HG02798 (cell line): ENCODE results near the gene ZNF865.

ENCODE experiments used
- ATAC-seq: cut with Tn5 transposase; IDR thresholded peaks from one replicate; pipeline ENCODE4 v1.9.1; 2021; ENCODE audit warnings: mild to moderate bottlenecking; ENCODE audit not compliant: unreplicated experiment, poor library complexity

The ZNF865 gene

GRCh38 chr19:55643003-55643886 is 37.8 kb downstream of the ZNF865 start, which contains the start of gene ZNF581:
TSS of gene ZNF581 (plus strand) at chr19:55643649. CDS start at chr19:55644572, 923 bp downstream.
- ATAC-seq = peak; percentile 29

GRCh38 chr19:55643887-55644176 is 38.4 kb downstream of the ZNF865 start:
- ATAC-seq = no peak

DNA sequence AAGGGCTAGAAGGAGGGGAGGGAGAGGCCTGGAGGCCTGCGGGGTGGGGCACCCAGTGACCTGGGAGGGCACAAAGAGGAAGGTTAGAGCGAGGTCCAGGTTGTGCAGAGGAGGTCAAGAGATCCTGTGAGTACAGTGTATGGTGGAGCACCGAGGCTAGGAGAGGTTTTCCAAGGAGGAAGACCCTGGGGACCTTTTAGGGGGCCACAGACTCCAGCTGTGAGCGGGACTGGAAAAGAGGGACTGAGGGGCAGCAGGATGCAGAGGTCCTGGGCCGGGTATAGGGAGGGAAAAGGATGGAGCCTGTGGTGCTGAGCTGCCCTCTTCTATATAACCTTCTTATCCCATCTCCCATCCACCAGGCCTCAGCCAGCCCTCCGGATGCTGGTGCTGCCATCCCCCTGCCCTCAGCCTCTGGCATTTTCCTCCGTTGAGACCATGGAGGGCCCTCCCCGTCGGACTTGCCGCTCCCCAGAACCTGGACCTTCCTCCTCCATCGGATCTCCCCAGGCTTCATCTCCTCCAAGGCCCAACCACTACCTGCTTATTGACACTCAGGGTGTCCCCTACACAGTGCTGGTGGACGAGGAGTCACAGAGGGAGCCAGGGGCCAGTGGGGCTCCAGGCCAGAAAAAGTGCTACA is 38.9 kb downstream of the ZNF865 start:
- ATAC-seq = no peak

DNA sequence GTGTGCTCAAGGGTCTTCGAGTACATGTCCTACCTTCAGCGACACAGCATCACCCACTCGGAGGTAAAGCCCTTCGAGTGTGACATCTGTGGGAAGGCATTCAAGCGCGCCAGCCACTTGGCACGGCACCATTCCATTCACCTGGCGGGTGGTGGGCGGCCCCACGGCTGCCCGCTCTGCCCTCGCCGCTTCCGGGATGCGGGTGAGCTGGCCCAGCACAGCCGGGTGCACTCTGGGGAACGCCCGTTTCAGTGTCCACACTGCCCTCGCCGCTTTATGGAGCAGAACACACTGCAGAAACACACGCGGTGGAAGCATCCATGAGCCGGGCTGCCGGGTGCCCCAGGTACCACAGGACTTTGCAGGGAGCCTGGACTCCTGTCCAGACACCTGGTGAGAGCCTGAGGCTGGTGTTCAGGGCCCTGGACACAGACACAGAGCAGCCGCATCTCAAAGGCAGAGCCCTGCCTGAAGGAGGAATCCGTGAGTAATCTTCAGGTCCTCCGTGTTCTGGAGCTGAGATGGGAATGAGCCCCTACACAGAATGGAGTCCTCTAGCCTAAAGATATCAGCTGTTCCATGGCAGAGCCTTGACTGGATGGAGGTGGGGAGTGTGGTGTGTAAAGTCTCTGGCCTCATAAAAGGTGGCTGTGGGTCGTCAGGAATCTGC is 39.5 kb downstream of the ZNF865 start:
- no peak for ATAC-seq

DNA sequence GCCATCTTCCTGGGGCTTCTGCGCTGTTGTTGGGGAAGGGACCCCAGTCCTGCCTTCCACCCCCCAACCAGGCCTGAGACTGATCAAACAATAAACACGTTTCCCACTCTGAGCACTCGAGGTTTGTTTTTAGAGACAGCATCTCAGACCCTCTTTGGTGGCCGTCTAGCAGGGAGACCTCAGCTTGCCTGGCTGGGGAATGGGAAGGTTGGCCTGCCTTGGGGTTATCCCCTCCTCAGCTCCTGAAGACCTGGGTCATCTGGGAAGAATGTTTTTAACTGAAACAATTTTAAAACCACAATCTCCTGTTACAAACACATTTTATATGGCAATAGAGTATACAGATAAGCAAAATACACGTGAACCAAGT is 40.0 kb downstream of the ZNF865 start:
- ATAC-seq = no peak

GRCh38 chr19:55646889-55647731 is 41.7 kb downstream of the ZNF865 start:
- no peak for ATAC-seq

DNA sequence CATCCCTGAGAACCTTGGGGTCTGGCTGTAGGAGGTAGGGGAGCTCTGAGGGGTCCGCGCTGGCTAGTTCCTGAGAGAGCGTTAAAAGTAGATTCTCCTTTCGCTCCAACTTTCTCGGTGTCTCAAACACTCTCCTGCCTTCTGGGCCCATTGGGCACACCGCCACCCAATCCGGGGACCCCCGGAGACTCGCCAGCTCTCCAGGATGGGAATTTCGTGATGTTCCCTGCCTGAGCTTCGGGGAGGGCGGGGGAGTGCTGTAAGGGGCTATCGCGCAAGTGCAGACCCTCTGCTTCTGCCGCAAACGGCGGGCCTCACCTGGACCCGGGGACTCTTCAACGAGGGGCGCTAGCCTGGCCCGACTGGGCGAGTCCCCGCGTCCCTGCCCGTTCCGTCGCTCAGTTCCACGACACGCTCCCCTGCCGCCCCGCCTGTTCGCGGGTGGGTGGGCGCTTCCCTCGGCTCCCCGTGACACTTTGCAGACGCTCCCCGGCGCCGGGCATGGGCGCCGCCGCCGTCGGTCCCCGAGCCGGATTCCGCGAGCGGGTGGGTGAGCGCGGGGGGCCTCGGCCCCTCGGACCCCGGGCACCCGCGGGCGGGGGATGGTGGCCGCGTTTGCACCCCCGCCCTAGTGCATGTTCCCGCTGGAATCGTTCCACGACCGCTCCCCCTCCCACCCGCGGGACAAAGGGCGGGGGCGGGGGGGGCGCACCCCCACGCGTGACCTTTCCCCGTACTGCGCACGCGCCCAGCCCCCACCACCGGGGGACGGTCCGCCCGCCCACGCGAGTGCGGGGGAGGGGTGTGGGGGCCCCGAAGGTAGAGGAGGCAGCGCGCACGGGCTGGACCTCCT is 42.5 kb downstream of the ZNF865 start, which contains the start of gene CCDC106:
Gene CCDC106, plus strand, starts transcription at position 481 of the 853 bp plus-strand sequence. CDS start 835 bp downstream, outside the sequence.
- peak; percentile 40 for ATAC-seq

DNA sequence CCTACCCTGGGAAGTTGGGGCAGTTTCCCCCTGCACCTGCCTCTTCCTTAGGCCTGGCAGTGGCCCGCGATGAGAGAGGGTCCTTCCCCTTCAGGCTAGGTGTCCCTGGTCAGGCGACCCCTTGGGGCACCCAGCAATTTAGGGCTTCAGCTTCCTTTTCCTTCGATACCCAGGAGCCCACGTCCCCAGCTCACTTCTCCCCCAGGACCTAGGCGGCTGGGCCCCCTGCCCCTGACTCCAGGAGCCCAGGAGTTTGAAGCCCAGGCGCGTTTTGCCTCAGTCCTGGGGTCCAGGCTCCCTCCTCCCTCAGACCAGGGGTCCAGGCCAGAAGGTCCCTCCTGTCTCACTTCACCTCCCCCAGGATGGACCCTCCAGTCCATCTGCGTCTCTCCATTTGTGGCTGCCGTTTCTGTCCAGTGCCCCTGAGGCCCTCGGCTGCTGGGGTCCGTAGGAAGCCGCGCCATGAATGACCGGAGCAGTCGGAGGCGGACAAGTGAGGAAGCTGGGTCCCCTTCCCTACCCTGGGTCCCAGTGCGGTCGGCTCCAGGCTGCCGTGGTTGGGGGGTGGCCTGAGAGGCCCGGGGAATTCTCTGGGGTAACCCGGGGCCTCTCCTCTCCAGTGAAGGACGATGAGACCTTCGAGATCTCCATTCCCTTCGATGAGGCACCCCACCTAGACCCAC is 43.3 kb downstream of the ZNF865 start:
- no peak for ATAC-seq

DNA sequence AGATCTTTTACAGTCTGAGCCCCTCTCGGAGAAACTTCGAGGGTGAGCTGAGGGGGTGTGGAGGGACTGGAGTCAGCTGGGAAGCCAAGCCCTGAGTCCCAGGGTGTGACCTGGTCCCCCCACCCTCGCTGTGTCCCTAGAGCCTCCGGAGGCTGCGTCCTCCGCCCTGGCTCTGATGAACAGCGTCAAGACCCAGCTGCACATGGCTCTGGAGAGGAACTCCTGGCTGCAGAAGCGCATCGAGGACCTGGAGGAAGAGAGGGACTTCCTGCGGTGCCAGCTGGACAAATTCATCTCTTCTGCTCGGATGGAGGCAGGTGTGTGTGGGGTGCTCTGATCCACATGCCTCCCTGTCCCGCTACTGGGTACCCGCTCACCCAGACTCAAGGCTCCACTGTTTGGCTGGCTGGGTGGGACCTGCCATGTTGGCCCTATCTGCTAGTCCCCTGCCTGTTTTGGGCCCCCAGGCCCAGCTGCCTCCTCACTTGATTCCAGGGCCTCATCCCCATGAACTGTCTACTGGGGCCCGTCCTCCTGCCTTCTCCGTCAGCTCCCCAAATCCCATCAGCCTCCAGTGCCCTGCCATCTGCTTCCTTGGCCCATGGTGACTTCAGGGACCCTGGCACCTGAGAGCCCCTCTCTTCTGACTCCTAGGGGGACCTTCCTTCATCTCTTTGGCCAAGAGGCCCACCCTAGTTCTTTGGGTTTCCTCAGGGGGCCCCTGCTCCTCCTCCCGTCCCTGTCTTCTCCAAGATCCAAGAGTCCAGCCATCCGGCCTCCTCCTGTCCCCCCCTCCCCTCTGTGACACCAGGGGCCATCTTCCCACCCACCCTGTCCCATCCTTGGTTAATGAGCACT is 44.0 kb downstream of the ZNF865 start:
- ATAC-seq = no peak

- no peak for ATAC-seq
These were observed 44.7 kb downstream of the ZNF865 start for GRCh38 chr19:55650126-55650557.

DNA sequence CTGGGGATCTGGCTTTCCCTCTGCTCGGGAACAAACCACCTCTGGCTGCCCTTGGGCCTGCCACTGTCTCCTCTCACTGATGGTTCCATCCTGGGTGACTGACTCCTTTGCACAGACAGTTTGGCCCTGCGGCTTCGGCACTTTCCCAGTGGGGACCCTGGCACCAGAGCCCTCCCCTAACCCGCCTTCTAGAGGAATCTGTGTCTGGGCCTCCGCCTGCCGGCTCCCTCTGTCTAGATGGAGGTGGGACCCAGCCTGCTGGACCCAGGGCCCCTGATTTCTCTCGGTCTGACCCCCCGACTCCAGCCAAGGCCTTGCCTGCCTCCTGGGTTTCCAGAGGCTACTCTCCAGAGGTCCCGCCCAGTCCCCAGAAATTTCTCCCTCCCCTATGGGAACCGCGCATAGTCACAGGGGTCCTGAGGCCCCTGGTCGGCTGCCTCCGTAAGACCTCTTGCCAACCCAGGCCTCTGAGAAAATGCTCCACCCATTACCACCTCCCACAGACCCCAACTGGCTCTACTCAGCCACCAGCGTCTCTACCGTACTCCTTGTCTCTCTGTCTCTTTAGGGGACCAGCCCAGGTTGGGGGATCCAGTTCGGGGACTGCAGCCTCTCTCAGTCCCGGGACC is 45.3 kb downstream of the ZNF865 start:
- ATAC-seq = no peak

GRCh38 chr19:55651236-55651635 is 45.8 kb downstream of the ZNF865 start:
- ATAC-seq = no peak

DNA sequence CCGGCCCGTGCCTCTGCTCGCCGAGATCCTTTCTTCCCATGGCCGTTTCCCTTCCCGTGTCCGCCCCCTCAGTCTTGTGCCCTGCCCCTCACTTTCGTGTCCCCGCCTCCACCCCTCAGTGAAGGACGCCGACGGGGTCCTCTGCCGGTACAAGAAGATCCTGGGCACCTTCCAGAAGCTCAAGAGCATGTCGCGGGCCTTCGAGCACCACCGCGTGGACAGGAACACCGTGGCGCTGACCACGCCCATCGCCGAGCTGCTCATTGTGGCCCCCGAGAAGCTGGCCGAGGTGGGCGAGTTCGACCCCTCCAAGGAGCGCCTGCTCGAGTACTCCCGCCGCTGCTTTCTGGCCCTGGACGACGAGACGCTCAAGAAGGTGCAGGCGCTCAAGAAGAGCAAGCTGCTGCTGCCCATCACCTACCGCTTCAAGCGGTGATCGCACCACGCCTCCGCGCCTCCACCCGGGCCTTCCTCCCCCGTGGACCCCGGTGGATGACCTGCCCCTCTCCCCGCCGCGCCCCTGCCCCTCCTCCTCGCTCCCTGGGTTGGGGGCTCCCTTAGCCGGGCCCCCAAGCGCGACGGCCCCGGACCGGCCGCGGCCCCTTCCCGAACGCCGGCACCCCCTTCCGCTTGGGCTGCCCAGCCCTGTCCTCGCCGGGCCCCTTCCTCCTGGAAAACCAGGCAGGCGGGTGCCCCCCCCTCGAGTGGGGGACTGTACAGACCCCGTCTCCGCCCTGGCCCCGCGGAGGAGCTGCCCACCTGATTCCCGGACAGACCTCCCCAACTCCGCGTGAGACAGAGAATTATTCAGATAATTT is 47.1 kb downstream of the ZNF865 start:
- no peak for ATAC-seq

GRCh38 chr19:55653651-55654322 is 48.3 kb downstream of the ZNF865 start:
- ATAC-seq = peak; percentile 59

DNA sequence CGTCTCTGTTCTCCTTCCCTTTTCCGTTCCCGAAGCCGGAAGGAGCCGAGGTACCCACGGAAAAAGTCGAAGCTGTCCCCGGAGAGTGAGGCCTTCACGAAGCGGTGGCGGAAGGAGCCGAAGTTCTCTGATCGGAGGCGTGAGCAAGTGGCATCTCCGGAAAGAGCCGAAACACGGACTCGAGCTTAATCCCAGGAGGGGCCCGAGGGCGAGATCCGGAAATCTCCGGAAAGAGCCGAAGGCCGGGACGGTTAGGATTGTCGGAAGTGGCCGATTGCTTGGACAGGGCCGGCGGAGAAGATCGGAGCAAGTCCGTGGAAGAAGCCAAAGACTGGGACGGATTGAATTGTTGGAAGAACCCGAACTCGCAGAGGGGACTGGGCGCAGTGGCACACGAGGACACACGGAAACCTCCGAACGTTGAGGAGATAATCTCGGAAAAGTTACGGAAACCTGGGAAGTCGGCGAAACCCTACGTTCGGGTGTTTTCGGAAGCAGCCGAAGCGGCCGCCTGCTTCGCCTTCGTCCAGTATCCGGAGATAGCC is 48.9 kb downstream of the ZNF865 start:
- ATAC-seq = peak; percentile 67
